H9 (cell line): Measurements from ENCODE around the gene DCAF17. TPM values are rescaled to one million over a fixed set of nuclear protein-coding genes. Genes with fewer than 3 reads are reported as not detected.

ENCODE experiments used
- DNase-seq: peaks from one replicate; pipeline ENCODE4 v3.0.0-alpha.2; 2017
- H2AFZ ChIP-seq: one replicate; pipeline ENCODE4 v1.6.1; 2013; ENCODE audit warnings: mild to moderate bottlenecking, low read length, control low read depth, moderate library complexity
- H2AK5ac ChIP-seq: 2 replicates; pipeline ENCODE4 v1.6.1; 2013; ENCODE audit warnings: low read length, control low read depth, mixed read lengths; ENCODE audit not compliant: insufficient read length
- H2BK120ac ChIP-seq: one replicate; pipeline ENCODE4 v1.6.1; 2013; ENCODE audit warnings: low read depth, mild to moderate bottlenecking, low read length, control low read depth, inconsistent platforms; ENCODE audit not compliant: poor library complexity, severe bottlenecking
- H2BK12ac ChIP-seq: 2 replicates; pipeline ENCODE4 v1.6.1; 2013; ENCODE audit warnings: low read length, control low read depth, mixed read lengths, low read depth; ENCODE audit not compliant: insufficient read length
- H2BK15ac ChIP-seq: 2 replicates; pipeline ENCODE4 v1.6.1; 2013; ENCODE audit warnings: low read depth, low read length, control low read depth
- H2BK20ac ChIP-seq: one replicate; pipeline ENCODE4 v1.6.1; 2013; ENCODE audit warnings: low read depth, mild to moderate bottlenecking, low read length, control low read depth, inconsistent platforms; ENCODE audit not compliant: poor library complexity, severe bottlenecking
- H2BK5ac ChIP-seq: 2 replicates; pipeline ENCODE4 v1.6.1; 2013; ENCODE audit warnings: low read length, control low read depth, mixed read lengths; ENCODE audit not compliant: insufficient read length
- H3K14ac ChIP-seq: 2 replicates; pipeline ENCODE4 v1.6.1; 2013; ENCODE audit warnings: low read length, control low read depth; ENCODE audit not compliant: insufficient read depth
- H3K18ac ChIP-seq: 2 replicates; pipeline ENCODE4 v1.6.1; 2013; ENCODE audit warnings: low read depth, mild to moderate bottlenecking, mixed read lengths, low read length, control low read depth; ENCODE audit not compliant: insufficient read length
- H3K23ac ChIP-seq: 2 replicates; pipeline ENCODE4 v1.6.1; 2013; ENCODE audit warnings: low read length, control low read depth, mixed read lengths, low read depth; ENCODE audit not compliant: insufficient read length
- H3K23me2 ChIP-seq: 2 replicates; pipeline ENCODE4 v1.6.1; 2013; ENCODE audit warnings: low read depth, mild to moderate bottlenecking, mixed read lengths, low read length, control low read depth; ENCODE audit not compliant: insufficient read length, poor library complexity, severe bottlenecking
- H3K27ac ChIP-seq: 2 replicates; pipeline ENCODE4 v1.5.1; 2013; ENCODE audit warnings: low read length, control low read depth, mixed read lengths, low read depth; ENCODE audit not compliant: insufficient read length
- H3K27me3 ChIP-seq: 2 replicates; pipeline ENCODE4 v1.6.1; 2013; ENCODE audit warnings: low read length, control low read depth, inconsistent platforms; ENCODE audit not compliant: insufficient read depth
- H3K4ac ChIP-seq: 2 replicates; pipeline ENCODE4 v1.6.1; 2013; ENCODE audit warnings: low read depth, mild to moderate bottlenecking, control low read depth, inconsistent platforms, low read length, moderate library complexity
- H3K4me1 ChIP-seq: 2 replicates; pipeline ENCODE4 v1.6.1; 2013; ENCODE audit warnings: low read length, control low read depth, inconsistent platforms; ENCODE audit not compliant: insufficient read depth
- H3K4me2 ChIP-seq: 2 replicates; pipeline ENCODE4 v1.6.1; 2013; ENCODE audit warnings: low read length, control low read depth, mixed read lengths; ENCODE audit not compliant: insufficient read length, insufficient read depth
- H3K56ac ChIP-seq: 2 replicates; pipeline ENCODE4 v1.6.1; 2013; ENCODE audit warnings: low read depth, mild to moderate bottlenecking, mixed read lengths, low read length, control low read depth; ENCODE audit not compliant: insufficient read length
- H3K79me1 ChIP-seq: 2 replicates; pipeline ENCODE4 v1.6.1; 2013; ENCODE audit warnings: low read depth, mild to moderate bottlenecking, moderate library complexity, low read length, control low read depth, inconsistent platforms; ENCODE audit not compliant: insufficient read depth, poor library complexity, severe bottlenecking
- H3K79me2 ChIP-seq: 2 replicates; pipeline ENCODE4 v1.6.1; 2013; ENCODE audit warnings: low read length, control low read depth, inconsistent platforms; ENCODE audit not compliant: insufficient read depth
- H3K9ac ChIP-seq: 2 replicates; pipeline ENCODE4 v1.6.1; 2013; ENCODE audit warnings: low read length, control low read depth, mixed read lengths; ENCODE audit not compliant: insufficient read length; ENCODE audit errors: extremely low read depth
- H3K9me3 ChIP-seq: one replicate; pipeline ENCODE4 v1.6.1; 2013; ENCODE audit warnings: low read depth, low read length, inconsistent platforms; ENCODE audit not compliant: control insufficient read depth
- H3T11ph ChIP-seq: one replicate; pipeline ENCODE4 v1.6.1; 2013; ENCODE audit warnings: mild to moderate bottlenecking, low read length, control low read depth, inconsistent platforms
- H4K20me1 ChIP-seq: one replicate; pipeline ENCODE4 v1.6.1; 2013; ENCODE audit not compliant: control insufficient read depth, insufficient read length, insufficient read depth
- H4K5ac ChIP-seq: 2 replicates; pipeline ENCODE4 v1.6.1; 2013; ENCODE audit warnings: low read depth, mild to moderate bottlenecking, mixed read lengths, low read length, control low read depth; ENCODE audit not compliant: insufficient read length
- H4K8ac ChIP-seq: replicated peaks from 2 replicates; pipeline ENCODE4 v1.6.1; 2013; ENCODE audit warnings: low read length, control low read depth, mixed read lengths, low read depth; ENCODE audit not compliant: insufficient read length
- H4K91ac ChIP-seq: 2 replicates; pipeline ENCODE4 v1.6.1; 2013; ENCODE audit warnings: low read depth, mild to moderate bottlenecking, moderate library complexity, mixed read lengths, low read length, control low read depth; ENCODE audit not compliant: insufficient read length
- H3K27ac Mint-ChIP-seq, 3 experiments: 2 replicates in 2 of 3; 3 replicates in 1 of 3; pipeline ENCODE4 v1.8.0; 2020 to 2021; ENCODE audit warnings: mixed read lengths in 3 of 3, mild to moderate bottlenecking in 1 of 3, moderate library complexity in 1 of 3
- H3K27me3 Mint-ChIP-seq: 2 replicates; pipeline ENCODE4 v1.8.0; 2021; ENCODE audit warnings: low read depth, mild to moderate bottlenecking, moderate library complexity, mixed read lengths
- H3K36me3 Mint-ChIP-seq, 3 experiments: 2 replicates in 2 of 3; 3 replicates in 1 of 3; pipeline ENCODE4 v1.8.0; 2020 to 2021; ENCODE audit warnings: low read depth in 3 of 3, mixed read lengths in 3 of 3; ENCODE audit not compliant: insufficient read depth in 1 of 3
- H3K4me1 Mint-ChIP-seq, 2 experiments: 2 replicates each; pipeline ENCODE4 v1.8.0; 2020; ENCODE audit warnings: mixed read lengths in 2 of 2
- H3K4me3 Mint-ChIP-seq, 2 experiments: 2 replicates in 1 of 2; 3 replicates in 1 of 2; pipeline ENCODE4 v1.8.0; 2020 to 2021; ENCODE audit warnings: mild to moderate bottlenecking in 2 of 2, mixed read lengths in 2 of 2, moderate library complexity in 1 of 2
- H3K9me3 Mint-ChIP-seq, 2 experiments: 2 replicates in 1 of 2; 3 replicates in 1 of 2; pipeline ENCODE4 v1.8.0; 2020; ENCODE audit warnings: mild to moderate bottlenecking in 2 of 2, mixed read lengths in 2 of 2, moderate library complexity in 1 of 2
- total RNA-seq: library from RNA; stranded (reverse); gene quantifications from 2 replicates; pipeline ENCODE4 v1.2.1, GENCODE V29; 2021
- TF ChIP-seq, protein P1 (sequence below): fragments of 200-600 bp; sonication (generic); conservative IDR thresholded peaks from 3 replicates; pipeline ENCODE4 v1.8.0; 2021; ENCODE audit warnings: antibody characterized with exemption, mild to moderate bottlenecking

DCAF17 gene
- total RNA-seq, 1 experiment from 2014 or later, result 28.1 TPM

DNA sequence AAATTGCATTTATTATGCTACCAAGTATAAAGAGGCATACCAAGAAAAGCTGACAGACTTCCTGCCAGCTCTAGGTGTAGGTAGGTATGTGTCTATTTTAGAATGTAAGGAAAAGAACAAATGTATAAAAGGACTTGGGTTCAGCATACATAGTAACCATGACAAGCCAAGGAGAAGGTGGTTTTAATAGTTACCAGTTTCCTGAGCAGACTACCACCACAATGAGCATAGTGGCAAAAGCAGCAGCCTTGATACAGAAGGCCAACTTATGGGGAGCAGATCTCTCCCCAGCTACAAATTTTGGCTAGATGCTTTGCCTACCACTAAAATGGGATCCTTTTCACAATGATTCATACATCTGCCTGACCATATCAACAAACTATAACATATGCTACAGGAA, 34.7 kb upstream of the DCAF17 start:
- Histone ChIP-seq H3K14ac (no peak overlapping the region), H2BK20ac (no peak overlapping the region), H3K56ac (no peak overlapping the region), H4K91ac (no peak overlapping the region), H2BK15ac (no peak overlapping the region), H3K23me2 (no peaks in the 10 kb centered on the region), H3K23ac (no peak overlapping the region), H3K27ac (no peak overlapping the region), H3K9ac (no peak overlapping the region), H3K18ac (no peak overlapping the region), H2BK5ac (no peak overlapping the region), H3K27me3 (no peaks in the 10 kb centered on the region), H3K4me1 (peaks cover 2% of the 10 kb centered on the region), H2BK12ac (no peak overlapping the region), H3K4ac (no peak overlapping the region), H3K9me3 (no peaks in the 10 kb centered on the region), H4K8ac (no peak overlapping the region), H3K79me2 (peaks cover 5% of the 10 kb centered on the region; the same call in 1 of the 2 replicates), H3K79me1 (peaks cover 2% of the 10 kb centered on the region), H2AK5ac (no peak overlapping the region), H3T11ph (no peak overlapping the region), H3K4me2 (no peak overlapping the region), H2AFZ (no peak overlapping the region), H2BK120ac (no peak overlapping the region), H4K5ac (no peak overlapping the region), H4K20me1 (no peaks in the 10 kb centered on the region)
- Mint-ChIP-seq H3K36me3 (peaks cover 22 to 32% (median 29%) of the 10 kb centered on the region in 3 experiments), H3K4me3 (no peak overlapping the region), H3K9me3 (peaks cover 7 to 13% of the 10 kb centered on the region in 2 experiments), H3K27me3 (no peaks in the 10 kb centered on the region), H3K4me1 (peaks cover 28 to 31% of the 10 kb centered on the region in 2 experiments), H3K27ac (no peak overlapping the region)
- no peak for DNase-seq
- TF ChIP-seq, protein P1, sequence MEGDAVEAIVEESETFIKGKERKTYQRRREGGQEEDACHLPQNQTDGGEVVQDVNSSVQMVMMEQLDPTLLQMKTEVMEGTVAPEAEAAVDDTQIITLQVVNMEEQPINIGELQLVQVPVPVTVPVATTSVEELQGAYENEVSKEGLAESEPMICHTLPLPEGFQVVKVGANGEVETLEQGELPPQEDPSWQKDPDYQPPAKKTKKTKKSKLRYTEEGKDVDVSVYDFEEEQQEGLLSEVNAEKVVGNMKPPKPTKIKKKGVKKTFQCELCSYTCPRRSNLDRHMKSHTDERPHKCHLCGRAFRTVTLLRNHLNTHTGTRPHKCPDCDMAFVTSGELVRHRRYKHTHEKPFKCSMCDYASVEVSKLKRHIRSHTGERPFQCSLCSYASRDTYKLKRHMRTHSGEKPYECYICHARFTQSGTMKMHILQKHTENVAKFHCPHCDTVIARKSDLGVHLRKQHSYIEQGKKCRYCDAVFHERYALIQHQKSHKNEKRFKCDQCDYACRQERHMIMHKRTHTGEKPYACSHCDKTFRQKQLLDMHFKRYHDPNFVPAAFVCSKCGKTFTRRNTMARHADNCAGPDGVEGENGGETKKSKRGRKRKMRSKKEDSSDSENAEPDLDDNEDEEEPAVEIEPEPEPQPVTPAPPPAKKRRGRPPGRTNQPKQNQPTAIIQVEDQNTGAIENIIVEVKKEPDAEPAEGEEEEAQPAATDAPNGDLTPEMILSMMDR, result no peak
